OCI-LY3 (cell line): ENCODE results near the gene NUDCD3.

ENCODE experiments used
- CTCF ChIP-seq: fragments of 200-600, 300-600 bp; sonication (generic); IDR thresholded peaks from 2 replicates; pipeline ENCODE4 v1.5.1; 2014; ENCODE audit warnings: antibody characterized with exemption, low read length, low read depth
- EZH2phosphoT487 ChIP-seq: fragments of 200-600 bp; shearing (Covaris generic); IDR thresholded peaks from 2 replicates; pipeline ENCODE4 v1.6.1; 2018; ENCODE audit warnings: antibody characterized with exemption, mixed run types, low read depth

- TF ChIP-seq CTCF = 0 out of 2 replicates have a peak, but pooled peaks have one; percentile 21
- no peak for TF ChIP-seq EZH2phosphoT487
Observed at GRCh38 chr7:44463169-44463808, 27.2 kb downstream of the NUDCD3 start.
